Mesodermal cell (in vitro differentiated cells): ENCODE measurements around the gene FAM89B.

Experiments used
- H3K27ac ChIP-seq: 2 replicates; pipeline ENCODE4 v1.7.0; 2013; ENCODE audit warnings: mild to moderate bottlenecking, low read depth, low read length, moderate library complexity; ENCODE audit not compliant: severe bottlenecking
- H3K36me3 ChIP-seq: 2 replicates; pipeline ENCODE4 v1.7.1; 2013; ENCODE audit warnings: mild to moderate bottlenecking, low read length, moderate library complexity; ENCODE audit not compliant: control insufficient read depth, insufficient read depth
- H3K4me1 ChIP-seq: one replicate; pipeline ENCODE4 v1.7.1; 2013; ENCODE audit warnings: mild to moderate bottlenecking, low read length; ENCODE audit not compliant: insufficient read depth, control insufficient read depth, poor library complexity, severe bottlenecking
- H3K4me3 ChIP-seq: 2 replicates; pipeline ENCODE4 v1.7.0; 2013; ENCODE audit warnings: low read length, control low read depth, mild to moderate bottlenecking; ENCODE audit not compliant: insufficient read depth, poor library complexity, severe bottlenecking; ENCODE audit errors: extremely low read depth
- H3K9me3 ChIP-seq: 2 replicates; pipeline ENCODE4 v1.7.1; 2013; ENCODE audit warnings: mild to moderate bottlenecking, low read length, moderate library complexity; ENCODE audit not compliant: control insufficient read depth
- WGBS, 2 experiments: methylation state at CpG; one replicate each; pipeline ENCODE4 v1.1.5; 2013; ENCODE audit warnings: missing lambda C conversion rate in 2 of 2; ENCODE audit not compliant: insufficient coverage in 2 of 2; 5-methylcytosine and 5-hydroxymethylcytosine counted together

Gene FAM89B

GRCh38 chr11:65609665-65610064 lies 37.3 kb downstream of the FAM89B start:
- H3K27ac ChIP-seq: no peak overlapping the region
- no peaks in the 10 kb centered on the region for H3K9me3 ChIP-seq
- peaks cover 43% of the 10 kb centered on the region for H3K4me1 ChIP-seq
- H3K4me3 ChIP-seq: no peak overlapping the region
- H3K36me3 ChIP-seq: peaks cover 68% of the 10 kb centered on the region
- 90 to 100% methylated on average over 5 of the region's 5 CpGs for WGBS, 2 experiments

DNA sequence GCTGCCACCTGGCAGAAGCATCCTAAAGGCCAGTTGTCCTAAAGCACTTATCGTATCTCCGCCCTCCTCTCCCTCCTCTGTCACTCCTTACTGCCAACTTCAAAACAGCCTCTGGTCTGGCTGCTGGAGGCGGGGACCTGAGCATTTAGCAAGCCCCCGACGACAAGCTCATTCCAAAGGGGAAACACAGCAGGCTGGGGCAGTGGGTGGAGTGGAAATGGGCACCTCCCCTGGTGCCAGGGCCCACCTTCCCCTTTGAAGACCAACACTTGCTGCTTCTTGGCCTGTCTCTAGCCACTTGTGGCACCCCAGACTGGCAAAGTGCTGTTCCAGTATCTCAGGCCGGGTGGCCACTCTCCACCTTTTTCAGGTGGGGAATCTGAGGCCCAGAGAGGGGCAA lies 38.1 kb downstream of the FAM89B start:
- Histone ChIP-seq H3K4me1 (peaks cover 43% of the 10 kb centered on the region), H3K27ac (peak overlapping the region; percentile 29), H3K9me3 (no peaks in the 10 kb centered on the region), H3K36me3 (peaks cover 60% of the 10 kb centered on the region), H3K4me3 (peak overlapping the region; percentile 84)
- WGBS, 2 experiments: 79 to 82% methylated on average over 3 to 5 of the region's 6 CpGs

DNA sequence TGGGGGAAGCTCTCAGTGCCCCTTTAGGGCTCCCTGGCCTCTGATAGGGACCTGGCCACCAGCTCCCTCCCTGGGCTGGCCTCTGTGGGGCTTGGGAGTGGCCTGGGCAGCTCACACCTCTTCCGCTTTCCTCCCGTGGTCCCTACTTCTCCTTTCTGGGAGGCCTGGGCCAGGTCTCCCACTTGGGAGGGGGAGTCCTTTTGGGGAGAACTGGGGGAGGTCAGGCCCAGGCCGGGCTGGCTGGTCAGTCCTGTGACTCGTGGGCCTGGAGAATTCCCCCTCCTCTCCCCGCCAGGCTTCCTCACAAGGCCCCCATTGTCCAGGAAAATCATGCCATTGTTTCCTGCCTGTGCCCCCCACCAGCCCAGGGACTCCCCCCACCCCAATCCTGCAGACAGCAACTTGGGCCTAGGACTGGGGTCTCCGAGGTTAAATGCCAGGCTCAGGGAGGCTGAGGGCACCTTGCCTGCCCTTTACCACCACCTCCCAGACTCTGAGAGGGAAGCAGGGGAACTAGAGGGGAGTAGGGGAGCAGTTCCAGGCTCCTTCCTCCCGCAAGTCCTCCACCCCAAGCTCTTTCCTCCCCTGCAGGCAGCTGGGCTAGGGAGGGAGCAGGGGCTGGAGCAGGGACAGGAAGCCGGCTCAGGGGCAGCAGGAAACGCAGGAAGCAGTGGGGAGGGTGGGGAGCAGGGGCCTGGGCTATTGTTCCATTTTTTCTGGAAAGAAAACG lies 38.9 kb downstream of the FAM89B start:
- Histone ChIP-seq H3K4me3 (peak overlapping the region; percentile 84), H3K36me3 (peaks cover 52% of the 10 kb centered on the region), H3K9me3 (no peaks in the 10 kb centered on the region), H3K27ac (peak overlapping the region; percentile 89), H3K4me1 (peaks cover 43% of the 10 kb centered on the region)
- 25 to 67% methylated on average over 1 of the region's 10 CpGs for WGBS, 2 experiments

- no peaks in the 10 kb centered on the region for H3K9me3 ChIP-seq
- H3K27ac ChIP-seq: peak overlapping the region; percentile 89
- 67 to 85% methylated on average over 7 to 11 of the region's 12 CpGs for WGBS, 2 experiments
- H3K36me3 ChIP-seq: peaks cover 54% of the 10 kb centered on the region
- H3K4me3 ChIP-seq: peak overlapping the region; percentile 84
- H3K4me1 ChIP-seq: peaks cover 43% of the 10 kb centered on the region
These were observed 39.6 kb downstream of the FAM89B start for GRCh38 chr11:65611758-65612603.

DNA sequence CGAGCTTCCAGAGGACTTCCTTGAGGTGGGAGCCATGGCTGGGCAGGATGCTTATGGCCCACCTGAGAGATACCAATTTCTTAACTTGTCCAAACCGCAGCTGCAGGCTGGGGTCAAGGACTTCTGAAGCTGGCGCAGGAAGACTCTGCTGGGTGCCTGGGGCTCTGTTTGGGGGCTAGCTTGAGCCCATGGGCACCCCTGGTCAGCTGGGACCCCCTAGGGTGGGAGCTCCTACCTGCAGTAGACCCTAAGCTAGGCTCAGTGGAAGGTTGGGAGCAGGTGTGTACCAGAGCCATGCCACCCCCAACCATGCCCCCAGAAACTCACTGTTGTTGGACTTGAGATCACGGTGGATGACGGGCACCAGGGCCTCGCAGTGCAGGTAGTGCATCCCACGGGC lies 40.4 kb downstream of the FAM89B start:
- H3K4me1 ChIP-seq: peaks cover 42% of the 10 kb centered on the region
- 97 to 100% methylated on average over 2 to 7 of the region's 7 CpGs for WGBS, 2 experiments
- H3K9me3 ChIP-seq: no peaks in the 10 kb centered on the region
- H3K36me3 ChIP-seq: peaks cover 57% of the 10 kb centered on the region
- H3K27ac ChIP-seq: peak overlapping the region; percentile 42
- H3K4me3 ChIP-seq: peak overlapping the region; percentile 84

DNA sequence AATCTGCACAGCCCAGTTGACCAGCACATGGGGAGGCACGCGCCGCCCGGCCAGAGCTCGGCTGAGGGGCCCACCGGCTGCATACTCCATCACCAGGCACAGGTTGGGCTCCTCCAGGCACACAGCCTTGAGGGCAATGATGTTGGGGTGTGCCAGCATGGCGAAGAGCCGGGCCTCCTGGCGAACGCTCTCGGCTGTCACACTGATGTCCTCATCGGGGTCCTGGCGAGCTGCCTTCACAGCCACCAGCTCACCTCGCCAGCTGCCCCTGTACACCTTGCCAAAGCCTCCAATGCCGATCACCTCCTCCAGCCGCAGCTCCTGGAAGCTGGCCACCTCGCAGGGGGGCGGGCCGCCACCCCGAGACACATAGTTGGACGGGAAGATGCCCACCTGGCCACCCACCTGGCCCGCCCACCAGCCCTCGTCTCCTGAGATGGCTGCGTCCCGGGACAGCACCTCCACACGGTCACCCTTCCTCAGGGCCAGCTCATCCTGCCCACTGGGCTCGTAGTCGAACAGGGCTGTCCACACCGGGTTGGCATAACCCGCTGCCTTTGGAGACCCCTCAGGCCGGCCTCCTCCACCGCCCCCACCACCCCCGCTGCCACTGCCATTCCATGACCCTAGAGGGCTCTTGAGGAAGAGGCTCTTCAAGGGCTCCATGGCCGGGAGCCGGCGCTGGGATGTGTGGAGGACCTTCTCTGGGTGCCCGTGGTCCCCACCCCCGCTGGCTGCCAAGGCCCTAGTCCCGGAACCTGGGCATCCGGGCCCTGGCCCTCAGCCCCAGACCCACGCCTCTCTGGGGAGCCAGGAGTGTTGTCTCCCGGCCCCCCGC lies 41.0 kb downstream of the FAM89B start:
- Histone ChIP-seq H3K4me1 (peaks cover 38% of the 10 kb centered on the region), H3K9me3 (no peaks in the 10 kb centered on the region), H3K4me3 (peak overlapping the region; percentile 84), H3K36me3 (peaks cover 57% of the 10 kb centered on the region), H3K27ac (peak overlapping the region; percentile 79)
- WGBS, 2 experiments: 67 to 73% methylated on average over 29 to 37 of the region's 43 CpGs

GRCh38 chr11:65615229-65615949 lies 43.1 kb downstream of the FAM89B start, which contains the start of gene PCNX3:
PCNX3 (plus strand) TSS chr11:65615776; CDS start chr11:65616312, 536 bp downstream.
- H3K4me3 ChIP-seq: peak within 1 kb of the TSS; percentile 85
- H3K27ac ChIP-seq: peak within 1 kb of the TSS; percentile 83
- WGBS, 2 experiments: 0 to 1% methylated on average over 43 to 55 of the region's 55 CpGs
- no peaks in the 10 kb centered on the region for H3K9me3 ChIP-seq
- H3K4me1 ChIP-seq: peaks cover 36% of the 10 kb centered on the region
- H3K36me3 ChIP-seq: peaks cover 57% of the 10 kb centered on the region

DNA sequence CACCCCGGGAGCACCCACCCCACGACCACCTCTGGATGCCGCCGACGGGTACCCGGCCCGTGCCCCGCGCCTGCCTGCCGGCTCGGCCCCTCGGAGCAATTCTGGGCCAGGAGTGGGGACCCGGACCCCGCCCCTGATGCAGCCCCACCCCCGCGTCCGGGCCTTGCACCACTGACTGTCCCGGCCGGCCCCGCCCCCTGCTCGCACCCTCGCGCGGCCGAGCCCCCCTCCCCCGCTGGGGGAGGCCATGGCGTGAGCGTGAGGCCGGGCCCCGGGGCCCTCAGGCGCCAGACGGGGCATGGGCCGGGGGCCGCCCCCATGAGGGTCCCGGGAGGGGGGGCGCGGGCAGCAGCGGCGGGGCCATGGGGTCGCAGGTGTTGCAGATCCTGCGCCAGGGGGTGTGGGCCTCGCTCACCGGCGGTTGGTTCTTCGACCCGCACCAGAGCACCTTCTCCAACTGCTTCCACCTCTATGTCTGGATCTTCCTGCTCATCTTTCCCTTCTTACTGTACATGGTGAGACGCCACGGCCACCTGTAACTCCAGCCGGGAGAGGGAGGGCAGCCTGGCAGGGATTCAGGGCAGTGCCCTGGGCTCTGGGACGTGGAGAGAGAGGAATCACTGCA lies 43.7 kb downstream of the FAM89B start:
- 0 to 4% methylated on average over 35 to 36 of the region's 50 CpGs for WGBS, 2 experiments
- H3K9me3 ChIP-seq: no peaks in the 10 kb centered on the region
- H3K4me3 ChIP-seq: peak overlapping the region; percentile 85
- H3K27ac ChIP-seq: peak overlapping the region; percentile 83
- H3K36me3 ChIP-seq: peaks cover 57% of the 10 kb centered on the region
- peaks cover 29% of the 10 kb centered on the region for H3K4me1 ChIP-seq

DNA sequence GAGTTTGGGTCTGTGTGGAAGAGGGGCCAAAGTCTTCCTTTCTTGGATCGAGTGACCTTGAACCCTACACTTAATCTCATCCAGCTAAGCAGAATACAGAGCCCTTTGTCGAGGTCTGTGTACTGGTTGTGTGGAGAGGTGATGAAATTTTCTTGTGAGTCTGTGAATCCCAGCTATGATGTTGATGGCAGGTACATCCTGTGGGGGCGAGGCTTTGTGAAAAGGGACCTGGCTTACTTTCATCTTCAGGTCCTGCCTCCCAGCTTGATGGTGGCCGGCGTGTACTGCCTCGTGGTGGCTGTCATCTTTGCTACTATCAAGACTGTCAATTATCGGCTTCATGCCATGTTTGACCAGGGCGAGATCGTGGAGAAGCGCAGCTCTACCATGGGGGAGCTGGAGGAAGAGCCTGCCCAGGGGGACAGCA lies 44.2 kb downstream of the FAM89B start:
- peak overlapping the region; percentile 85 for H3K4me3 ChIP-seq
- peaks cover 24% of the 10 kb centered on the region for H3K4me1 ChIP-seq
- H3K9me3 ChIP-seq: no peaks in the 10 kb centered on the region
- WGBS, 2 experiments: 82 to 88% methylated on average over 7 to 8 of the region's 10 CpGs
- H3K36me3 ChIP-seq: peaks cover 59% of the 10 kb centered on the region
- H3K27ac ChIP-seq: no peak overlapping the region
